Keratinocyte (primary cell): Measurements from ENCODE around the gene LZTFL1.

Experiments used
- EZH2 ChIP-seq: IDR thresholded peaks from one replicate; pipeline ENCODE4 v1.6.1; 2012; ENCODE audit warnings: inconsistent platforms, mild to moderate bottlenecking, low read length, moderate library complexity
- TF ChIP-seq, protein P1 (sequence below), 3 experiments: IDR thresholded peaks in 1 of 3; conservative IDR thresholded peaks in 1 of 3; optimal IDR thresholded peaks in 1 of 3; 2 replicates in 2 of 3; 3 replicates in 1 of 3; pipeline versions ENCODE3 to v1.5.1; 2011; ENCODE audit warnings: low read length in 3 of 3, mild to moderate bottlenecking in 3 of 3, moderate library complexity in 2 of 3, control low read depth in 1 of 3, inconsistent platforms in 1 of 3; ENCODE audit not compliant: insufficient read depth in 2 of 3; ENCODE audit errors: extremely low read depth in 1 of 3

DNA sequence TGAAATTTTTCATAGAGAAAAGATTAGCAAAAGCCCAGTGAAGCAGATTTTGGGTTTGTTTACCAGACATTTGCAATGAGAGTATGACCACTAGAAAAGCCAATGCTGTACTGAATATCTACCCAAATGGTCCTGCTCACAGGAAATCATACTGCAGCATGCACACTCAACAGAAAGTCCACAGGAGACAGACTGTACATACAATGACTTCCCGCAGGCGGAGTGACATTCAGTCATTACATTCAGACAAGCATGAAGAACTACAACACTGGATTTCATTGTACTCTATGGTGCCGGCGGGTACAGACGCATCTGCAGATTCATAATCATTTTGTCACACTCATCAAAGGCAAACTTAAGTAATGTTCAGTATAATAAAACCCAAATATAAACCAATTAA is 11.8 kb downstream of the LZTFL1 start:
- TF ChIP-seq, protein P1, sequence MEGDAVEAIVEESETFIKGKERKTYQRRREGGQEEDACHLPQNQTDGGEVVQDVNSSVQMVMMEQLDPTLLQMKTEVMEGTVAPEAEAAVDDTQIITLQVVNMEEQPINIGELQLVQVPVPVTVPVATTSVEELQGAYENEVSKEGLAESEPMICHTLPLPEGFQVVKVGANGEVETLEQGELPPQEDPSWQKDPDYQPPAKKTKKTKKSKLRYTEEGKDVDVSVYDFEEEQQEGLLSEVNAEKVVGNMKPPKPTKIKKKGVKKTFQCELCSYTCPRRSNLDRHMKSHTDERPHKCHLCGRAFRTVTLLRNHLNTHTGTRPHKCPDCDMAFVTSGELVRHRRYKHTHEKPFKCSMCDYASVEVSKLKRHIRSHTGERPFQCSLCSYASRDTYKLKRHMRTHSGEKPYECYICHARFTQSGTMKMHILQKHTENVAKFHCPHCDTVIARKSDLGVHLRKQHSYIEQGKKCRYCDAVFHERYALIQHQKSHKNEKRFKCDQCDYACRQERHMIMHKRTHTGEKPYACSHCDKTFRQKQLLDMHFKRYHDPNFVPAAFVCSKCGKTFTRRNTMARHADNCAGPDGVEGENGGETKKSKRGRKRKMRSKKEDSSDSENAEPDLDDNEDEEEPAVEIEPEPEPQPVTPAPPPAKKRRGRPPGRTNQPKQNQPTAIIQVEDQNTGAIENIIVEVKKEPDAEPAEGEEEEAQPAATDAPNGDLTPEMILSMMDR (optimal IDR thresholded peaks at IDR 0.05 in 1 of 3, IDR thresholded peaks at IDR 0.05 in 1 of 3, conservative IDR thresholded peaks at IDR 0.05 in 1 of 3; ENCODE audit: extremely low read depth in 1 of 3, insufficient read depth in 2 of 3, low read length in 3 of 3) = no peak
- no peak for TF ChIP-seq EZH2
